HEK293T (cell line): ENCODE data around the gene WDPCP.
"Not testable (repeated sequence)": the region's sequence is repeated elsewhere in the genome, so short reads cannot be mapped to it uniquely, and the experiment has no call there.

Experiments
- CTCF ChIA-PET: fragments of 350-600 bp; formaldehyde crosslinking; extraction: SDS; loops from one replicate; lab custom pipeline; 2021; ENCODE audit warnings: antibody characterized with exemption, inconsistent platforms; lab: Yijun Ruan, JAX
- POLR2A ChIA-PET: fragments of 350-600 bp; formaldehyde crosslinking; extraction: SDS; loops from one replicate; lab custom pipeline; 2020; ENCODE audit warnings: antibody characterized with exemption, inconsistent platforms; lab: Yijun Ruan, JAX
- DNase-seq: peaks from one replicate; pipeline ENCODE4 v3.0.0; 2012; ENCODE audit warnings: mixed read lengths; ENCODE audit errors: extremely low spot score
- ARNT ChIP-seq: fragments of 450-650 bp; IDR thresholded peaks from 2 replicates; pipeline ENCODE4 v1.6.1; 2017; ENCODE audit warnings: mild to moderate bottlenecking
- BHLHE40 ChIP-seq: fragments of 450-650 bp; IDR thresholded peaks from 2 replicates; pipeline ENCODE4 v1.6.1; 2016; ENCODE audit warnings: mild to moderate bottlenecking, moderate library complexity, borderline replicate concordance
- CTBP1 ChIP-seq: fragments of 450-650 bp; IDR thresholded peaks from 2 replicates; pipeline ENCODE4 v1.6.1; 2016; ENCODE audit warnings: borderline replicate concordance
- ELF4 ChIP-seq: fragments of 450-650 bp; IDR thresholded peaks from 2 replicates; pipeline ENCODE4 v1.6.1; 2017; ENCODE audit warnings: antibody characterized with exemption
- FOXA1 ChIP-seq: fragments of 450-650 bp; IDR thresholded peaks from 2 replicates; pipeline ENCODE4 v1.6.1; 2016; ENCODE audit warnings: mild to moderate bottlenecking
- FOXK2 ChIP-seq: fragments of 450-650 bp; IDR thresholded peaks from 2 replicates; pipeline ENCODE4 v1.6.1; 2016; ENCODE audit warnings: mild to moderate bottlenecking
- FOXM1 ChIP-seq: fragments of 450-650 bp; IDR thresholded peaks from 2 replicates; pipeline ENCODE4 v1.6.1; 2017; ENCODE audit warnings: mild to moderate bottlenecking, borderline replicate concordance
- HDGF ChIP-seq: fragments of 450-650 bp; IDR thresholded peaks from 2 replicates; pipeline ENCODE4 v1.6.1; 2017; ENCODE audit warnings: antibody characterized with exemption, borderline replicate concordance
- L3MBTL2 ChIP-seq: fragments of 450-650 bp; conservative IDR thresholded peaks from 2 replicates; pipeline ENCODE4 v1.6.1; 2016; ENCODE audit warnings: mild to moderate bottlenecking
- LEF1 ChIP-seq: fragments of 450-650 bp; IDR thresholded peaks from 2 replicates; pipeline ENCODE4 v1.6.1; 2017; ENCODE audit warnings: mild to moderate bottlenecking, borderline replicate concordance
- NFRKB ChIP-seq: fragments of 450-650 bp; IDR thresholded peaks from 2 replicates; pipeline ENCODE4 v1.6.1; 2016; ENCODE audit warnings: mild to moderate bottlenecking, moderate library complexity
- SP1 ChIP-seq: fragments of 450-650 bp; IDR thresholded peaks from 2 replicates; pipeline ENCODE4 v1.6.1; 2017
- SUZ12 ChIP-seq: fragments of 450-650 bp; IDR thresholded peaks from 2 replicates; pipeline ENCODE4 v1.6.1; 2016; ENCODE audit warnings: mild to moderate bottlenecking
- TARDBP ChIP-seq: fragments of 450-650 bp; IDR thresholded peaks from 2 replicates; pipeline ENCODE4 v1.6.1; 2016
- ZNF384 ChIP-seq: fragments of 450-650 bp; IDR thresholded peaks from 2 replicates; pipeline ENCODE4 v1.6.1; 2016
- TF ChIP-seq, protein P1 (sequence below): fragments of 450-650 bp; IDR thresholded peaks from 2 replicates; pipeline ENCODE4 v1.6.1; 2016

Gene WDPCP

GRCh38 chr2:63310614-63311013 is 277.7 kb downstream of the WDPCP start:
- DNase-seq: no peak
- ChIA-PET POLR2A (no interaction called here), CTCF (no interaction called here)
- TF ChIP-seq LEF1: no peak
- TF ChIP-seq L3MBTL2: no peak
- TF ChIP-seq ELF4: no peak
- no peak for TF ChIP-seq FOXA1
- no peak for TF ChIP-seq BHLHE40
- no peak for TF ChIP-seq TARDBP
- no peak for TF ChIP-seq FOXK2
- TF ChIP-seq HDGF: no peak
- TF ChIP-seq SP1: no peak
- TF ChIP-seq, protein P1, sequence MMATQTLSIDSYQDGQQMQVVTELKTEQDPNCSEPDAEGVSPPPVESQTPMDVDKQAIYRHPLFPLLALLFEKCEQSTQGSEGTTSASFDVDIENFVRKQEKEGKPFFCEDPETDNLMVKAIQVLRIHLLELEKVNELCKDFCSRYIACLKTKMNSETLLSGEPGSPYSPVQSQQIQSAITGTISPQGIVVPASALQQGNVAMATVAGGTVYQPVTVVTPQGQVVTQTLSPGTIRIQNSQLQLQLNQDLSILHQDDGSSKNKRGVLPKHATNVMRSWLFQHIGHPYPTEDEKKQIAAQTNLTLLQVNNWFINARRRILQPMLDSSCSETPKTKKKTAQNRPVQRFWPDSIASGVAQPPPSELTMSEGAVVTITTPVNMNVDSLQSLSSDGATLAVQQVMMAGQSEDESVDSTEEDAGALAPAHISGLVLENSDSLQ: no peak
- no peak for TF ChIP-seq NFRKB
- no peak for TF ChIP-seq SUZ12
- TF ChIP-seq ARNT: no peak
- no peak for TF ChIP-seq ZNF384
- no peak for TF ChIP-seq CTBP1
- no peak for TF ChIP-seq FOXM1

DNA sequence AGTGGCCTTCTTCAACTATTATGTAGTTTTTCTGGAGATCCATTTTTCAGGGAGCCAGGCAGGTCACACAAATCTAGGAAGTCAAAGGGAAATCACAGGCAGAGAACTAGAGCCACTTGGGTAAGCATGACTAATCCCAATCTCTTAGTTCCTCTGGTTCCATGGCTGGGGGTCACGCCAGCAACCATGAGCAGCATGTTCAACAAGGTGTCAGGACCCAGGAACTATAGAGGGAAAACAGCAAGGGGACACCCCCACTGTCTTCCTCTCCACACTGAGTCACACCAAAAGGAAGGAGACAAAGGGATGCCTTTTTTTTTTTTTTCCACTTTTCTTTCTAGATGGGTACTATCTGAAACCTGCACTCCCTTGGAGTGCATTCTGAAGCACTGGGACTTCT is 286.8 kb downstream of the WDPCP start:
- DNase-seq: no peak
- POLR2A ChIA-PET: no interaction called here
- CTCF ChIA-PET: no interaction called here
- TF ChIP-seq LEF1 (no peak), L3MBTL2 (no peak), BHLHE40 (no peak), SUZ12 (no peak), NFRKB (no peak), CTBP1 (no peak), HDGF (no peak), ARNT (no peak), FOXM1 (no peak)

- ChIA-PET CTCF (no interaction called here), POLR2A (no interaction called here)
- no peak for DNase-seq
- no peak for TF ChIP-seq CTBP1
- TF ChIP-seq TARDBP: no peak
- TF ChIP-seq, protein P1: no peak
- peak; percentile 50; the same call in 1 of the 2 replicates for TF ChIP-seq L3MBTL2
- no peak for TF ChIP-seq SP1
- no peak for TF ChIP-seq BHLHE40
- TF ChIP-seq FOXM1: no peak
Observed at GRCh38 chr2:63300835-63301234, 287.4 kb downstream of the WDPCP start.

DNA sequence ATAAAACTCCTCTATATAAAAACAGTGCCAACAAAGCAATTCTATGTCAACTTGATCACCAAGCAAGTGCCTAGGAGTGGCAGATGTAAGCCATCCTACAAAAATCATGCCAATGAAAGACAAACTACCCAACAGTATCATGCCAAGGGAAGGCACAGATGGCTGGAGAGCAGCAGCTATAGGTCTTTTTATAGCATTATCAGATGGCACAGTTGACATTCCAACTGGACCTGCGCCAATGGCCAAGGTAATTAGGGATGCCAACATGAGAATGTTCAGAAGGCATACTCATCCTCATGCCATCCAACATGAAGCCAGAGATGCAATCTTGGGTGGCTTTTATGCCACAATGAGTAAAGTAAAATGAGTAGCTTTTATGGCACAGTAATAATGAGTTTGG is 300.3 kb downstream of the WDPCP start:
- no peak for DNase-seq
- POLR2A ChIA-PET: no interaction called here
- CTCF ChIA-PET: no interaction called here
- TF ChIP-seq FOXA1 (no peak), TARDBP (no peak), NFRKB (no peak), HDGF (no peak), ELF4 (no peak), FOXK2 (no peak), FOXM1 (no peak), ZNF384 (no peak), SP1 (no peak), CTBP1 (no peak), LEF1 (no peak), ARNT (no peak), L3MBTL2 (no peak), BHLHE40 (no peak), SUZ12 (no peak)
- TF ChIP-seq, protein P1: no peak

DNA sequence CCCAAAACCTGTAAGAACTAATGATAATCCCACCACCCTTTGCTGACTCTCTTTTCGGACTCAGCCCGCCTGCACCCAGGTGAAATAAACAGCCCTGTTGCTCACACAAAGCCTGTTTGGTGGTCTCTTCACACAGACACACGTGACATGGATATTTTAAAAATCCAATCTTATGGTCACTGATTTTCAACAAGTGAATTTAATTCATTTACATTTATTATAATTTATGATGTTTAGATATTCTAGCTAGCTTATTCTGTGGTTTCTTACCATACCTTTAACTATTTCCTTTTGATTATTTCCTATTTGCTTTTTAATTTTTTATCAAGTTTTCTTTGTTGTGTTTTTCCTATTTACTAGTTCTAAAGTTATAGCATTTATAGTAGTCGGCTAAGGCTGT is 301.8 kb downstream of the WDPCP start:
- DNase-seq, CTCF ChIA-PET, POLR2A ChIA-PET: not testable (repeated sequence)

DNA sequence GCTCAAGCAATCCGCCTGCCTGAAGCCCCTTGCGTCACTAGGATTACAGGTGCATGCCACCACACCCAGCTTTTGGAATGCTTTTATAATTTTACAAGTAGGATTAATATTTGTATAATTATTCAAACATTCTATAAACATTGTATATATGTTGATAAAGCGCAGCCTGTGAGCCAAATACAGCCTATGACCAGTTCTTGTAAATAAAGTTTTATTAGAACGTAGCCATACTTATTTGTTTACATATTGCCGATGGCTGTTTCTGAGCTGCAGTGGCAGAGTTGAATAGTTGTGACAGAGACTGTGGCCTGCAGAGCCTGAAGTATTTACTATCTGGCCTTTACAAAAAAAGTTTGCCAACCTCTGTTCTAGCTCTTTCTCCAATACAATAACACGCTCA is 305.0 kb downstream of the WDPCP start:
- POLR2A ChIA-PET: no interaction called here
- TF ChIP-seq NFRKB (no peak), TARDBP (no peak), ARNT (no peak), FOXM1 (no peak), HDGF (no peak)
- TF ChIP-seq, protein P1: no peak
- no peak for DNase-seq
- CTCF ChIA-PET: no interaction called here

GRCh38 chr2:63272560-63272959 is 315.7 kb downstream of the WDPCP start:
- TF ChIP-seq CTBP1 (no peak), BHLHE40 (no peak), SUZ12 (no peak), TARDBP (no peak), ELF4 (no peak), ARNT (no peak), FOXK2 (no peak), SP1 (no peak), HDGF (no peak), NFRKB (no peak), FOXM1 (no peak), FOXA1 (no peak), L3MBTL2 (no peak), ZNF384 (no peak), LEF1 (no peak)
- TF ChIP-seq, protein P1: no peak
- no peak for DNase-seq
- ChIA-PET POLR2A (no interaction called here), CTCF (no interaction called here)
